ENCODE data around the gene SRPX2. TPM values are rescaled to one million over a fixed set of nuclear protein-coding genes. Genes with fewer than 3 reads are reported as not detected.

Gene SRPX2
- total RNA-seq, 1 experiment from 2014 or later: 77.8 TPM

DNA sequence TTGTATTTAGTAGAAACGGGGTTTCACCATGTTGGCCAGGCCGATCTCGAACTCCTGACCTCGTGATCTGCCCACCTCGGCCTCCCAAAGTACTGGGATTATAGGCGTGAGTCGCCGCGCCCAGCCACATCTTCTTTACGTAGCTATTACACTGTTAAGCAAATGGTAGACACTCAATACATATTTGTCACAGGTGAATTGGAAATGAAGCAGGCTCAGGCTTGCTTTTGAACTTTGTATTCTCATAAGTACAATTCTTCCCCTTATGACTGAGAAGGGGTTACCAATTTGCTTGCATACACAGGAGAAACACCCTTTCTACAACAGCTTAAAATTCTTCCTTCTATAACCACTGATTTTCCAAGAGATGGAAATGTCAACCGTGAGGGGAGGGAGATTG, 787 bp upstream of the SRPX2 start:
- TF ChIP-seq, protein P1, sequence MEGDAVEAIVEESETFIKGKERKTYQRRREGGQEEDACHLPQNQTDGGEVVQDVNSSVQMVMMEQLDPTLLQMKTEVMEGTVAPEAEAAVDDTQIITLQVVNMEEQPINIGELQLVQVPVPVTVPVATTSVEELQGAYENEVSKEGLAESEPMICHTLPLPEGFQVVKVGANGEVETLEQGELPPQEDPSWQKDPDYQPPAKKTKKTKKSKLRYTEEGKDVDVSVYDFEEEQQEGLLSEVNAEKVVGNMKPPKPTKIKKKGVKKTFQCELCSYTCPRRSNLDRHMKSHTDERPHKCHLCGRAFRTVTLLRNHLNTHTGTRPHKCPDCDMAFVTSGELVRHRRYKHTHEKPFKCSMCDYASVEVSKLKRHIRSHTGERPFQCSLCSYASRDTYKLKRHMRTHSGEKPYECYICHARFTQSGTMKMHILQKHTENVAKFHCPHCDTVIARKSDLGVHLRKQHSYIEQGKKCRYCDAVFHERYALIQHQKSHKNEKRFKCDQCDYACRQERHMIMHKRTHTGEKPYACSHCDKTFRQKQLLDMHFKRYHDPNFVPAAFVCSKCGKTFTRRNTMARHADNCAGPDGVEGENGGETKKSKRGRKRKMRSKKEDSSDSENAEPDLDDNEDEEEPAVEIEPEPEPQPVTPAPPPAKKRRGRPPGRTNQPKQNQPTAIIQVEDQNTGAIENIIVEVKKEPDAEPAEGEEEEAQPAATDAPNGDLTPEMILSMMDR (conservative IDR thresholded peaks at IDR 0.05): no peak
- TF ChIP-seq EZH2 (IDR thresholded peaks at IDR 0.05; ENCODE audit: low read depth): no peak
- Histone ChIP-seq H3K9me3 (ENCODE audit: insufficient read depth, low read depth) (no peaks in the 10 kb centered on the region), H3K27me3 (ENCODE audit: insufficient read depth, low read depth) (no peaks in the 10 kb centered on the region), H2AFZ (no peak overlapping the region), H3K4me3 (peak overlapping the region; percentile 97; the same call in 1 of the 2 replicates), H3K36me3 (ENCODE audit: low read depth) (peaks cover 25% of the 10 kb centered on the region), H3F3A (ENCODE audit: insufficient read depth, low read depth) (peaks cover 58% of the 10 kb centered on the region), H3K4me1 (replicated peaks; ENCODE audit: insufficient read depth) (peaks cover 60% of the 10 kb centered on the region), H3K4me2 (peak overlapping the region; percentile 88), H3K79me2 (ENCODE audit: low read depth) (peaks cover 38% of the 10 kb centered on the region), H4K20me1 (ENCODE audit: insufficient read depth) (no peaks in the 10 kb centered on the region), H3K27ac (peak overlapping the region; percentile 94), H3K9me2 (ENCODE audit: insufficient read depth) (no peaks in the 10 kb centered on the region)
- ChIA-PET POLR2A (ENCODE audit: unreplicated experiment) (no interaction called here), CTCF (no interaction called here)
- no TSS peak for BruUV-seq (replicated peaks)
- DNase-seq: no peak
- intact Hi-C loops (cut with micrococcal nuclease; ENCODE audit: unreplicated experiment): no loop called here

DNA sequence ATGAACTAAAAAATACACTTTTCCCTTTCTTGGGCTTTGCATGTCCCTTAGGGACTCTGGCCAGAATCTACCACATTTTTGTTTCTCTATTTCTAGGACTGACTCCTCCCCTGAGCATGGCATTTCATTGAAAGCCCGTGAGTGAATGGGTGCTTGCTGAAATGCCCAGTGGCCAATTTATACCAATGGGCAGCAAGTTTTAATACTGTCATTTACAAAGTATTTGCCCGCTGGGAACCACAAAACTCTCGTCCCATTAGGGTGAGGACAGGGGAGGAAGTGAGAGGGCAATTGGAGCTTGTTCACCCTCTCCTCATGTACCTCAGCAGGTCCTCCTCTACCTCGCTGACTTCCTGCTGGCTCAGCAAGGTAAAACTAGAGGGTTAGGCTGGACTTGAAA, 1.1 kb downstream of the SRPX2 start:
- H3K4me2 ChIP-seq: peak overlapping the region; percentile 88
- no TSS peak for BruUV-seq (replicated peaks)
- POLR2A ChIA-PET (ENCODE audit: unreplicated experiment): interaction anchor here (0.6 kb wide), 1 partner anchor 157 kb away, joined by 6 read pairs; no protein-coding TSS in a partner anchor
- H3K36me3 ChIP-seq (ENCODE audit: low read depth): peaks cover 26% of the 10 kb centered on the region
- no peaks in the 10 kb centered on the region for H4K20me1 ChIP-seq (ENCODE audit: insufficient read depth)
- peaks cover 76% of the 10 kb centered on the region for H3F3A ChIP-seq (ENCODE audit: insufficient read depth, low read depth)
- no peak overlapping the region for H2AFZ ChIP-seq
- peaks cover 38% of the 10 kb centered on the region for H3K79me2 ChIP-seq (ENCODE audit: low read depth)
- DNase-seq: peak; percentile 63 to 89
- peak overlapping the region; percentile 97 for H3K4me3 ChIP-seq
- no peaks in the 10 kb centered on the region for H3K9me3 ChIP-seq (ENCODE audit: insufficient read depth, low read depth)
- H3K9me2 ChIP-seq (ENCODE audit: insufficient read depth): no peaks in the 10 kb centered on the region
- H3K4me1 ChIP-seq (replicated peaks; ENCODE audit: insufficient read depth): peaks cover 79% of the 10 kb centered on the region
- no peaks in the 10 kb centered on the region for H3K27me3 ChIP-seq (ENCODE audit: insufficient read depth, low read depth)
- CTCF ChIA-PET: no interaction called here
- TF ChIP-seq EZH2 (IDR thresholded peaks at IDR 0.05; ENCODE audit: low read depth): no peak
- TF ChIP-seq, protein P1 (conservative IDR thresholded peaks at IDR 0.05): no peak
- H3K27ac ChIP-seq: peak overlapping the region; percentile 94
- intact Hi-C loops (cut with micrococcal nuclease; ENCODE audit: unreplicated experiment): loop anchor here (5.0 kb wide), 1 partner anchor 762 kb away; the partner anchor contains the start of genes GLA and HNRNPH2

DNA sequence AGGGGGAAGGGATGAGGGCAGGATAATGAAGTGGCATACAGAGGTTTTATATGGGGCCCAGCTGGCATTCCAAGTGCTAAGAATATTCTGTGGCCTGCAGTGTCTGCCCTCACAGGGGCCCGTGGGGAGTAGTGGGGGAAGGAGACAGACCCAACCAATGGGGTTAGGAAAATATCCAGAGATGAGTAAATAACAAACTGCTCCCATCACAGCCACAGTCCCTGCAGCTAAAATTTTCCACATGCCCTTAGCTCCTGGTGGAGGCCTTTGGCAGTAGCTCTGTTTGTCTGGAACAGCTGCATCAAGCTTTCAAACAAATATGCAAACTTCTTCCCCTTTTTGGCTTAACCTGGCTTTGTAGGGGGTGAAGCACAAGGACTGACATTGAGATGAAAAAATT, 3.1 kb downstream of the SRPX2 start:
- POLR2A ChIA-PET (ENCODE audit: unreplicated experiment): no interaction called here
- intact Hi-C loops (cut with micrococcal nuclease; ENCODE audit: unreplicated experiment): loop anchor here (5.0 kb wide), 1 partner anchor 760 kb away; the partner anchor contains the start of genes GLA and HNRNPH2

More for the DNA sequence above, 3.1 kb downstream of the SRPX2 start:
- Histone ChIP-seq H3K9me2 (ENCODE audit: insufficient read depth) (no peaks in the 10 kb centered on the region), H3K27me3 (ENCODE audit: insufficient read depth, low read depth) (no peaks in the 10 kb centered on the region), H3F3A (ENCODE audit: insufficient read depth, low read depth) (peaks cover 77% of the 10 kb centered on the region), H3K9me3 (ENCODE audit: insufficient read depth, low read depth) (no peaks in the 10 kb centered on the region), H2AFZ (no peak overlapping the region), H4K20me1 (ENCODE audit: insufficient read depth) (no peaks in the 10 kb centered on the region), H3K27ac (peak overlapping the region; percentile 94), H3K36me3 (ENCODE audit: low read depth) (peaks cover 29% of the 10 kb centered on the region), H3K4me2 (peak overlapping the region; percentile 88), H3K4me3 (peak overlapping the region; percentile 97; the same call in 1 of the 2 replicates), H3K79me2 (ENCODE audit: low read depth) (peaks cover 38% of the 10 kb centered on the region), H3K4me1 (replicated peaks; ENCODE audit: insufficient read depth) (peaks cover 77% of the 10 kb centered on the region)
- TF ChIP-seq, protein P1 (conservative IDR thresholded peaks at IDR 0.05): no peak
- TF ChIP-seq EZH2 (IDR thresholded peaks at IDR 0.05; ENCODE audit: low read depth): no peak
- no peak for DNase-seq
- no TSS peak for BruUV-seq (replicated peaks)
- CTCF ChIA-PET: interaction anchor here (0.9 kb wide), 1 partner anchor 10 kb away, joined by 4 read pairs; the partner anchor contains the start of gene TSPAN6

Measured in PC-9 (cell line).